Endothelial cell of umbilical vein (primary cell): Measurements from ENCODE around the gene LAMTOR4. TPM values are rescaled to one million over a fixed set of nuclear protein-coding genes. Genes with fewer than 3 reads are reported as not detected.
"Not testable (repeated sequence)": the region's sequence is repeated elsewhere in the genome, so short reads cannot be mapped to it uniquely, and the experiment has no call there.

ENCODE experiments used
- BruUV-seq: library from RNA; stranded (reverse); fragments of 400-500 nt; replicated peaks from 2 replicates; lab custom pipeline; 2021; lab: Mats Ljungman, UMichigan
- CTCF ChIA-PET: fragments of 300-600, 350-600 bp; sonication (Branson Sonifier 250); formaldehyde crosslinking; loops from one replicate; lab custom pipeline; 2021; ENCODE audit warnings: antibody characterized with exemption, inconsistent platforms; lab: Charles Lee
- POLR2A ChIA-PET: fragments of 300-600, 350-600 bp; sonication (Branson Sonifier 250); formaldehyde crosslinking; loops from one replicate; lab custom pipeline; 2021; ENCODE audit warnings: antibody characterized with exemption, inconsistent platforms; lab: Charles Lee
- DNase-seq: peaks from one replicate; pipeline ENCODE4 v3.0.0-alpha.2; 2011; ENCODE audit warnings: low read depth, low spot score
- FAIRE-seq: peaks from 2 replicates; lab custom pipeline; 2011; peaks lifted over from hg19 to GRCh38; lab: Jason Lieb, UNC
- H2AFZ ChIP-seq: 2 replicates; pipeline ENCODE4 v1.6.0; 2012; ENCODE audit warnings: low read depth, low read length, control low read depth, inconsistent platforms
- H3K27ac ChIP-seq: 2 replicates; pipeline ENCODE4 v1.5.1; 2011; ENCODE audit warnings: low read depth, mild to moderate bottlenecking, control low read depth, low read length, moderate library complexity; ENCODE audit not compliant: insufficient read depth
- H3K27me3 ChIP-seq, 2 experiments: 2 replicates each; pipeline versions ENCODE4 v1.6.0 to v1.6.1; 2011; ENCODE audit warnings: low read length in 2 of 2, mixed read lengths in 1 of 2; ENCODE audit not compliant: control insufficient read depth in 2 of 2, insufficient read depth in 2 of 2
- H3K36me3 ChIP-seq, 2 experiments: 2 replicates in 1 of 2; 3 replicates in 1 of 2; pipeline ENCODE4 v1.5.1; 2011; ENCODE audit warnings: low read length in 2 of 2, mild to moderate bottlenecking in 1 of 2, moderate library complexity in 1 of 2; ENCODE audit not compliant: control insufficient read depth in 2 of 2, insufficient read depth in 2 of 2; ENCODE audit errors: extremely low read depth in 1 of 2
- H3K4me1 ChIP-seq: 3 replicates; pipeline ENCODE4 v1.5.1; 2011; ENCODE audit warnings: mild to moderate bottlenecking, low read length; ENCODE audit not compliant: control insufficient read depth, insufficient read depth; ENCODE audit errors: extremely low read depth
- H3K4me2 ChIP-seq: 2 replicates; pipeline ENCODE4 v1.6.1; 2011; ENCODE audit warnings: low read length, control low read depth, mixed read lengths; ENCODE audit not compliant: insufficient read depth
- H3K4me3 ChIP-seq, 3 experiments: fragments of 200-600 bp in 1 of 3; sonication (generic), shearing (Covaris generic) in 1 of 3; replicated peaks in 1 of 3; 2 replicates each; pipeline ENCODE4 v1.5.1; 2011 to 2016; ENCODE audit warnings: control low read depth in 3 of 3, low read length in 3 of 3, mild to moderate bottlenecking in 2 of 3, inconsistent platforms in 1 of 3, low read depth in 1 of 3, moderate library complexity in 1 of 3; ENCODE audit not compliant: insufficient read depth in 1 of 3
- H3K79me2 ChIP-seq: 2 replicates; pipeline ENCODE4 v1.6.0; 2012; ENCODE audit warnings: low read length, inconsistent platforms; ENCODE audit not compliant: control insufficient read depth, insufficient read depth
- H3K9ac ChIP-seq: replicated peaks from 2 replicates; pipeline ENCODE3; 2011; ENCODE audit warnings: low read length, control low read depth; ENCODE audit not compliant: insufficient read depth; ENCODE audit errors: extremely low read depth
- H3K9me1 ChIP-seq: replicated peaks from 3 replicates; pipeline ENCODE4 v1.6.0; 2011; ENCODE audit warnings: mild to moderate bottlenecking, low read length; ENCODE audit not compliant: control insufficient read depth, insufficient read depth; ENCODE audit errors: extremely low read depth
- H3K9me3 ChIP-seq: replicated peaks from 2 replicates; pipeline ENCODE4 v1.5.1; 2012; ENCODE audit warnings: low read length, inconsistent platforms; ENCODE audit not compliant: control insufficient read depth, insufficient read depth
- H4K20me1 ChIP-seq: replicated peaks from 2 replicates; pipeline ENCODE3; 2011; ENCODE audit warnings: mild to moderate bottlenecking, low read length; ENCODE audit not compliant: control insufficient read depth, insufficient read depth; ENCODE audit errors: extremely low read depth
- CTCF ChIP-seq, 2 donors: IDR thresholded peaks; 1 replicate in 1 of 2; 2 replicates in 1 of 2; pipeline ENCODE4 v1.5.1; 2011; ENCODE audit warnings: low read length in 2 of 2, mild to moderate bottlenecking in 2 of 2, moderate library complexity in 2 of 2, control low read depth in 1 of 2, inconsistent platforms in 1 of 2, low read depth in 1 of 2; ENCODE audit not compliant: insufficient read depth in 1 of 2; ENCODE audit errors: extremely low read depth in 1 of 2
- EZH2 ChIP-seq: IDR thresholded peaks from 2 replicates; pipeline ENCODE4 v1.6.1; 2012; ENCODE audit warnings: borderline replicate concordance, low read depth, mild to moderate bottlenecking, moderate library complexity, low read length, inconsistent platforms; ENCODE audit not compliant: severe bottlenecking
- FOS ChIP-seq: IDR thresholded peaks from 2 replicates; pipeline ENCODE4 v1.6.1; 2011; ENCODE audit warnings: mild to moderate bottlenecking, low read length, moderate library complexity, borderline replicate concordance; ENCODE audit not compliant: insufficient read depth
- GATA2 ChIP-seq: IDR thresholded peaks from 2 replicates; pipeline ENCODE4 v1.7.0; 2011; ENCODE audit warnings: low read depth, mild to moderate bottlenecking, moderate library complexity, mixed read lengths, low read length; ENCODE audit not compliant: insufficient read length, insufficient read depth
- JUN ChIP-seq: IDR thresholded peaks from 2 replicates; pipeline ENCODE4 v1.6.1; 2011; ENCODE audit warnings: borderline replicate concordance, low read depth; ENCODE audit not compliant: insufficient read length, insufficient read depth
- MAX ChIP-seq: IDR thresholded peaks from 2 replicates; pipeline ENCODE4 v1.6.1; 2011; ENCODE audit not compliant: insufficient read depth, insufficient read length
- MYC ChIP-seq: IDR thresholded peaks from one replicate; pipeline ENCODE4 v1.6.1; 2011; ENCODE audit warnings: mild to moderate bottlenecking, low read depth, low read length
- POLR2A ChIP-seq: IDR thresholded peaks from 2 replicates; pipeline ENCODE4 v1.6.1; 2012; ENCODE audit warnings: low read depth, mild to moderate bottlenecking, control low read depth, low read length
- POLR2AphosphoS5 ChIP-seq: IDR thresholded peaks from 2 replicates; pipeline ENCODE4 v1.6.1; 2012; ENCODE audit warnings: low read depth, mild to moderate bottlenecking, control low read depth, low read length, moderate library complexity; ENCODE audit not compliant: insufficient read depth
- dilution Hi-C: fragments of 300-500 bp; cut with MboI; formaldehyde crosslinking; loops from one replicate; pipeline ENCODE4 v1.15.0; 2019; ENCODE audit warnings: low sequenced_read_pairs; ENCODE audit not compliant: extremely low pct_ligation_motif_present
- intact Hi-C: fragments of 100-400 bp; cut with micrococcal nuclease; formaldehyde crosslinking; loops from one replicate; pipeline ENCODE4 v1.10.0; 2022
- polyA plus RNA-seq, 4 experiments: library from polyadenylated mRNA; depleted of rRNA in 3 of 4; stranded (reverse) in 3 of 4; unstranded in 1 of 4; fragments of >200 nt; gene quantifications; 2 replicates each; pipeline versions ENCODE4 v1.2.1 to v1.2.3, GENCODE V29; 2011 to 2012; ENCODE audit warnings: missing spikeins in 1 of 4
- total RNA-seq: library from RNA; stranded (reverse); gene quantifications from 2 replicates; pipeline ENCODE4 v1.2.3, GENCODE V29; 2021

Gene LAMTOR4
- total and polyA plus RNA-seq, 2 donors (not counting 3 experiments of a cell fraction or from before 2014, with no cell fraction given): 139 to 520 TPM

- Histone ChIP-seq H3K4me2 (no peak overlapping the region), H3K36me3 (no peaks in the 10 kb centered on the region), H3K27me3 (peaks cover 7 to 9% of the 10 kb centered on the region in 2 experiments), H2AFZ (no peak overlapping the region), H3K9me3 (no peaks in the 10 kb centered on the region), H3K9ac (no peak overlapping the region), H3K9me1 (no peaks in the 10 kb centered on the region), H4K20me1 (no peaks in the 10 kb centered on the region), H3K4me1 (no peaks in the 10 kb centered on the region), H3K79me2 (no peaks in the 10 kb centered on the region), H3K27ac (no peak overlapping the region), H3K4me3 (no peak overlapping the region)
- dilution Hi-C loops (no loop called here), intact Hi-C loops (no loop called here)
- FAIRE-seq: no peak
- ChIA-PET POLR2A (no interaction called here), CTCF (interaction anchor here (1.2 kb wide), 2 partner anchors 10 to 62 kb away, joined by 3 to 4 read pairs; no protein-coding TSS in a partner anchor)
- TF ChIP-seq GATA2 (no peak), MYC (no peak), MAX (no peak), POLR2A (no peak), CTCF (IDR thresholded peaks at IDR 0.05; ENCODE audit: extremely low read depth in 1 of 2, insufficient read depth in 1 of 2, low read depth in 1 of 2, low read length in 2 of 2) (no peak), POLR2AphosphoS5 (no peak), FOS (no peak), JUN (no peak), EZH2 (no peak)
- DNase-seq: no peak
- BruUV-seq: no TSS peak
Measured at GRCh38 chr7:100195222-100195621, 46.5 kb downstream of the LAMTOR4 start.

GRCh38 chr7:100195901-100196322, 47.2 kb downstream of the LAMTOR4 start:
- FAIRE-seq, CTCF ChIA-PET, H3K36me3 ChIP-seq, H4K20me1 ChIP-seq, H3K9me1 ChIP-seq, H3K4me2 ChIP-seq, H2AFZ ChIP-seq, H3K4me3 ChIP-seq, dilution Hi-C loops, BruUV-seq, H3K79me2 ChIP-seq, H3K9me3 ChIP-seq, H3K4me1 ChIP-seq, H3K9ac ChIP-seq, H3K27ac ChIP-seq, POLR2A ChIA-PET, DNase-seq, intact Hi-C loops: not testable (repeated sequence)
- peaks cover 6 to 12% of the 10 kb centered on the region in 2 experiments for H3K27me3 ChIP-seq
